AG09319 (cell line): ENCODE data around the gene LIF.

Source experiments
- DNase-seq: peaks from one replicate; pipeline ENCODE4 v3.0.0-alpha.2; 2010; ENCODE audit warnings: low read depth; ENCODE audit errors: extremely low read depth
- TF ChIP-seq, protein P1 (sequence below): IDR thresholded peaks from 2 replicates; pipeline ENCODE4 v1.5.1; 2011; ENCODE audit warnings: low read depth, mild to moderate bottlenecking, inconsistent platforms, low read length, moderate library complexity

The LIF gene

DNA sequence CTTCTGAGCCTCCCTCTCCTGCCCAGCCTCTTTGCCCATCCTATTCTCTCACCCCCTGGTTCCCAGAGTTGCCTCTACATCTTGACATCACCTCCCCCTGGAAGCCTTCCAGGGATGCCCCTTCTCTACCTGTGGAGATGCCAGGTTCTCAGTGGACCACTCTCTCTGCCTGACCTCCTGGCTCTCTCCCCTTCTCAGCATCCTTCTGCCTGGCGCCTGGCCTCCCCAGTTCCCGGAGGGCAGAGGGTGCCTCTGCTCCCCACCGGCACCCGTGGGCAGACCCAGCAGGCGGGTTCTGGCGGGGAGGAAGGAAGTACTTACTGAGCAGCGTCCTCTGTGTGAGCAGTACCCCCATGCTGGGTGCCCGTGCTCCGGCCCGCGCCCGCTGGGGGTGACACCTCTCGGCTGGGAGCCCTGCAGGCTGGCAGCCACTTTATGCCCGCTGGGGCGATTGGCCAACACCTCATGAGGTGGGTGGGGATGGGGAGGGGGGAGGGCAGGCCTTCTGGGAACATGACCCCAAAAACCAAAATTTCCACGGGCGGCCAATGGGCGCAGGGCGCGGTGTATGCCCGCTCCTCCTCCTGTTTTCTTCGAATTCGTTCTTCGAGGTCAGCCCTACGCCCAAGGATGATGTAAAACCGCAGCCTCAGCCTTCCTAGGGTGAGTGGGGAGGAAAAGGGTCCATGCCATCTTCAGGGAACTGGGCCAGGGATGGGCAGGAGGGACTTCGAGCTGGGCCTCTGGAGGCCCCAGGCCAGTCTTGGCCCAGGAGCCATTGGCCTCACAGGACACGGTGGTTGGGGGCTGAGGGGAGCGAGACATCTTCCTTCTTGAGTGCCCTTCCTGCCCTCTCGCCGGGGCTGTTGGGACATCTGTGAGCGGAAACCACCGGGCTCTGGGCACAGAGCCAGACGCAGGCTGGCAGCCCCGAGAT, 20.2 kb upstream of the LIF start, which contains the start of gene OSM:
TSS of gene OSM (minus strand) at position 407 of the 937 bp plus-strand sequence. CDS start at position 355, 52 bp downstream.
- TF ChIP-seq, protein P1, sequence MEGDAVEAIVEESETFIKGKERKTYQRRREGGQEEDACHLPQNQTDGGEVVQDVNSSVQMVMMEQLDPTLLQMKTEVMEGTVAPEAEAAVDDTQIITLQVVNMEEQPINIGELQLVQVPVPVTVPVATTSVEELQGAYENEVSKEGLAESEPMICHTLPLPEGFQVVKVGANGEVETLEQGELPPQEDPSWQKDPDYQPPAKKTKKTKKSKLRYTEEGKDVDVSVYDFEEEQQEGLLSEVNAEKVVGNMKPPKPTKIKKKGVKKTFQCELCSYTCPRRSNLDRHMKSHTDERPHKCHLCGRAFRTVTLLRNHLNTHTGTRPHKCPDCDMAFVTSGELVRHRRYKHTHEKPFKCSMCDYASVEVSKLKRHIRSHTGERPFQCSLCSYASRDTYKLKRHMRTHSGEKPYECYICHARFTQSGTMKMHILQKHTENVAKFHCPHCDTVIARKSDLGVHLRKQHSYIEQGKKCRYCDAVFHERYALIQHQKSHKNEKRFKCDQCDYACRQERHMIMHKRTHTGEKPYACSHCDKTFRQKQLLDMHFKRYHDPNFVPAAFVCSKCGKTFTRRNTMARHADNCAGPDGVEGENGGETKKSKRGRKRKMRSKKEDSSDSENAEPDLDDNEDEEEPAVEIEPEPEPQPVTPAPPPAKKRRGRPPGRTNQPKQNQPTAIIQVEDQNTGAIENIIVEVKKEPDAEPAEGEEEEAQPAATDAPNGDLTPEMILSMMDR, result no peak
- no peak for DNase-seq

DNA sequence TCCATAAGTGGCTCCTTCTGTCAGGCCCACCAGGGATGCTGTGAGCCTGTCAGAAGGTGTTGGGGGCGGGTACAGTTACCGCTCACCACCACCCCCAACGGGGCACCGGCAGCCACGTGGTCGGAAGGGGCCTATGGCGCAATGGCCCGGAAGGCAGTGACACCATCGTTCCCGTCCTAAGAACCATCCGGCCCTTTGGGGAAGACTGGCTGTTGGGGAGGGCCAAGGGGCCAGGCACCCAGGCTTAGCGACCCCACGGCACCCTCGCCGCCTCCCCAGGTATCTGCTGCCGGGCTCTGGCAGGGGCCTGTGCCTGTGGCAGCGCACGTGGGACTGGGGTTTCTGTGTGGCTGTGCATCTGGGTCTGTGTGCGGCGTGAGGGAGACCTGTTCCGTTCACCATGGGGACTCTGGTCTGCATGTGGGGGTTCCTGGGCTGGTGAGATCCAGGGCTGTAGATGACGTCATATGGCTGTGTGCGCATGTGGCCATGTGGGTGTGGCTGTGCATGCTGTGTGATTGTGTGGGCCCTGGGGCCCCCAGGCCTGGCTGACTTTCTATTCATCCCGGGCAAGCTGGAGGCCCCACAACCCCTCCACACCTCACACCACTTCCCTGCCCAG, 19.4 kb upstream of the LIF start:
- DNase-seq, result no peak

DNA sequence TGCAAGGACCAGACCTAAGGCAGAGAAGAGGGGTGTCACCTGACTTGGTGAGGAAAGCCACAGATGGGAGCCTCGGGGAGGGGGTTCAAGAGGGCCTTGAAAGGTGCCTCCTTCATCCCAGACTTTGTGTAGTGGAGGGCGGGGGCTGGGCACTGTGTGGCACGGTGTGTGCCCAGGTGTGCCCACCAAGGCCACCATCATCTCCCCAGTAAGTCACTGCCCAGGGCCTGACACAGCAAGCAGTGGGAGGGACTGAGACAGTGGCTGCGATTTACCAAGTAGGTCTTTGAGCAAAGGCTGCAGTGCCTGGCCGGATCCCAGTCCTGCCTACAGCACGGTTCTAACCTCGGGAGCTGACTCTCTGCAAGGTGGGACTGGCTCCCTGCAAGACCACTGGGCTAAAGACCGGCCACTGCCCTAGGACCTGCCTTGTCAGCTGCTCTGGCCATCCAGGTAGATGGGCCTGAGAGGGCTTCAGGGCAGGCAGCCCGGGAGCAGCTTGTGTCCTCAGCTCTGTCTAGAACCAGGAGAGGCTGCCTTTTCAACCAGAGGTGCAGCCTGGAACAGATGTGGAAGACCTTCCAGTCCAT, 18.7 kb upstream of the LIF start:
- TF ChIP-seq, protein P1, result no peak
- no peak for DNase-seq

More for the DNA sequence above, 19.4 kb upstream of the LIF start:
- TF ChIP-seq, protein P1, result no peak

DNA sequence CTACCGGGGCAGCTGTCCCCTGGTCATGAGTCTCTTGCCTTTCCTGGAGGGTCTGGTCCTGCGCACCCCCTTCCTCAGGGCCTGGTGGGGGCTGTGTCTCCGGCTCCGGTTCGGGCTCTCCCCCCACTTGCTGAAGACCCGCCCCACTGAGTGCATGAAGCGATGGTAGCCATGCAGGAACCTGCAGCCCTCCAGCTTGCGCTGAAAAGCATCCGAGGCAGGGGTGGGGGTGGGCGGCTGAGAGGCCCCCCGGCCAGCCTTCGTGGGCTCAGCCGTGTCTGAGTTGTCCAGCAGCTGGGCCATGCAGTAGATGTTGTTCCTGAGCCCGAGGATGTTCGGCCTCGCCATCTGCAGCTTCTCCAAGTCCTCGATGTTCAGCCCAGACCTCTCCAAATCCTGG, 17.3 kb upstream of the LIF start:
- TF ChIP-seq, protein P1, result no peak
- no peak for DNase-seq

DNA sequence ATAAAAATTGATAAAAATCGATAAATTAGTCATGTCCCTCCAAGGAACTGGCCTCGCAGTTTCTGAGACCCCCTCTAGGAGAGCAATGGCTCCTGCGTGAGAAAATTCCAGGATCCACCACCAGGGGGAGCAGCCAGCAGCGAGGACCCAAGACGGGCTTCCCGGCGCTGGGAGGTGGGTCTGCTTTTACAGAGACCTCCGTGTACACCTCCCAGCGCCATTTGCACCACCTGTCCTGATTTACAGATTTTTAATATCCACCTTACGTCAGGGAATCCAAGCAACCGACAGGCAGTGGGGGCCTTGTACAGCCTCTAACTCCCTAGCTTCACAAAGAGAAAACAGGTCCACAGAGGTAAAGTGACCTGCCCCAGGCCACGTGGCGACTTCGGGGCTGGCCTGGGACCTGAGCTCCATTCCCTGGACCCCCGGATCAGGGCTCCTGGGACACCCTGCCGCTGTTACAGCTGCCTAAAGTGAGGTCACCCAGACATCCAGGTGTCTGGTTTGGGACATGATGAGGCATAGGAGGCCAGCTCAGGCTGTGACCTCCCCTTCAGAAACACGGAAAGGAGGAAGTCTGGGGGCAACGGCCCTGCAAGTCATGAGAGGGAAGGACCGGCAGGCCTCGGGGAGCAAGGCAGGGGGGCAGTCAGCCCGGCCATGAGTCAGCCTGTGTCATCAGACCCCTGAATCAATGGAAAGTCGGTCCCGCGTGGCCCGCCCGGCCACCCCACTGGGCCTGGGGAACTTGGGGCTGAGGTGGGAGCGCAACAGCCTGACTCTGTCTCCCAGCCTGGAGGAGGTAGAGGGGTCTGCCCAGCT, 16.6 kb upstream of the LIF start:
- TF ChIP-seq, protein P1, result peak; percentile 92
- DNase-seq, result no peak

DNA sequence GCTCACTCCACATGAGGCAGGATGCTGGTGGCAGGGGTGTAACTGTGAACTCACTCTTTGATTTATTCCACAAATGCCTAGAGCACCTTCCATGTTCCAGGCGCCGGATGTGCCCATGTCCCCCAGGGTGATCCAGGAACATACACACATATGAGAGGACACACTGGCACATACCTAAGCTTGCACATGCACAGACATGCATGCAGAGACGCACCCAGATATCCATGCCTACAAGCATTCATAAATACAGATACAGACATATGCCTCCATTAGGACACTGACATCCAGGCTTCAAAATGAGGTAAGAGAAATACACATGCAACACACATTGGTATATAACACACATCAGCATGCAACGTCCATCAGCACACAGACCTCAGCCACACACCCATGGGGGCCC, 15.6 kb upstream of the LIF start:
- DNase-seq, result no peak
- TF ChIP-seq, protein P1, result no peak
